Left lobe of liver (tissue), 2 donors: Measurements from ENCODE around the gene SLC2A11. TPM values are rescaled to one million over a fixed set of nuclear protein-coding genes. Genes with fewer than 3 reads are reported as not detected.
A peak's percentile ranks its signal among the peaks of the same experiment; 100 is the strongest.
"Not testable (repeated sequence)": the region's sequence is repeated elsewhere in the genome, so short reads cannot be mapped to it uniquely, and the experiment has no call there.

ENCODE experiments used
- ATAC-seq: fragments of 200-7000 bp; cut with Tn5 transposase; one replicate; pipeline ENCODE4 v1.9.1; 2020; ENCODE audit warnings: mild to moderate bottlenecking, moderate library complexity
- DNase-seq: peaks from one replicate; pipeline ENCODE4 v3.0.0-alpha.2; 2020; ENCODE audit warnings: low spot score
- total RNA-seq: library from RNA; stranded (reverse); gene quantifications from one replicate; pipeline ENCODE4 v1.2.1, GENCODE V29; 2021
- donor health status: DM: no; HTN: no; CAD: no; lungs with moderate emphysema.
- donor health status: DM: no; HTN: yes; CAD: no.

The SLC2A11 gene
- total RNA-seq, 1 donor from 2014 or later, result 6.8 TPM

- DNase-seq (no peak), ATAC-seq (no peak)
These were observed 11.6 kb upstream of the SLC2A11 start for GRCh38 chr22:23846081-23846469.

GRCh38 chr22:23847310-23847920 lies 10.3 kb upstream of the SLC2A11 start:
- ATAC-seq, result no peak
- no peak for DNase-seq

GRCh38 chr22:23847991-23848864 lies 9.4 kb upstream of the SLC2A11 start:
- ATAC-seq, result no peak
- no peak for DNase-seq

- ATAC-seq (peak; percentile 91), DNase-seq (peak; percentile 86)
These were observed 8.4 kb upstream of the SLC2A11 start for GRCh38 chr22:23849009-23850006.

GRCh38 chr22:23850136-23850611 lies 7.5 kb upstream of the SLC2A11 start:
- DNase-seq (peak; percentile 72), ATAC-seq (peak; percentile 82)

- peak; percentile 60 for DNase-seq
These were observed 712 bp upstream of the SLC2A11 start for GRCh38 chr22:23856721-23857605.

GRCh38 chr22:23858484-23858815 lies 775 bp downstream of the SLC2A11 start:
- no peak for ATAC-seq

More at GRCh38 chr22:23856721-23857605, 712 bp upstream of the SLC2A11 start:
- ATAC-seq, result peak; percentile 63

GRCh38 chr22:23859201-23859600 lies 1.5 kb downstream of the SLC2A11 start:
- ATAC-seq (no peak), DNase-seq (no peak)

More at GRCh38 chr22:23858484-23858815, 775 bp downstream of the SLC2A11 start:
- no peak for DNase-seq

GRCh38 chr22:23860187-23860586 lies 2.5 kb downstream of the SLC2A11 start:
- not testable (repeated sequence) for DNase-seq, ATAC-seq

GRCh38 chr22:23862103-23862502 lies 4.4 kb downstream of the SLC2A11 start:
- DNase-seq (no peak), ATAC-seq (peak; percentile 42)

GRCh38 chr22:23864499-23865154 lies 7.0 kb downstream of the SLC2A11 start:
- not testable (repeated sequence) for DNase-seq, ATAC-seq

- no peak for DNase-seq
- no peak for ATAC-seq
These were observed 10.9 kb downstream of the SLC2A11 start for GRCh38 chr22:23868580-23868979.

- DNase-seq, result no peak
- no peak for ATAC-seq
These were observed 17.2 kb downstream of the SLC2A11 start for GRCh38 chr22:23874871-23875270.

GRCh38 chr22:23875801-23876200 lies 18.1 kb downstream of the SLC2A11 start:
- DNase-seq (no peak), ATAC-seq (no peak)

GRCh38 chr22:23877566-23877965 lies 19.9 kb downstream of the SLC2A11 start:
- ATAC-seq (no peak), DNase-seq (no peak)

- no peak for DNase-seq
- no peak for ATAC-seq
These were observed 20.5 kb downstream of the SLC2A11 start for GRCh38 chr22:23878219-23878618.

GRCh38 chr22:23882370-23882769 lies 24.7 kb downstream of the SLC2A11 start:
- DNase-seq (no peak), ATAC-seq (no peak)

GRCh38 chr22:23883658-23884057 lies 26.0 kb downstream of the SLC2A11 start:
- ATAC-seq (no peak), DNase-seq (no peak)

- no peak for ATAC-seq
These were observed 26.5 kb downstream of the SLC2A11 start for GRCh38 chr22:23884140-23884539.

More at GRCh38 chr22:23884140-23884539, 26.5 kb downstream of the SLC2A11 start:
- no peak for DNase-seq
